IMR-90 (cell line): ENCODE measurements around the gene TBXAS1. TPM values are rescaled to one million over a fixed set of nuclear protein-coding genes. Genes with fewer than 3 reads are reported as not detected.

Experiments used
- ATAC-seq: fragments of 200-7000 bp; cut with Tn5 transposase; 2 replicates; pipeline ENCODE4 v1.9.1; 2020; ENCODE audit warnings: low read depth, mild to moderate bottlenecking, moderate library complexity
- BruUV-seq: library from RNA; stranded (reverse); fragments of 400-500 nt; replicated peaks from 2 replicates; lab custom pipeline; 2021; lab: Mats Ljungman, UMichigan
- CTCF ChIA-PET: fragments of 300-600 bp; formaldehyde crosslinking; extraction: SDS; loops from one replicate; lab custom pipeline; 2021; ENCODE audit warnings: antibody characterized with exemption; lab: Yijun Ruan, JAX
- POLR2A ChIA-PET: fragments of 300-600 bp; sonication (Branson Sonifier 250); formaldehyde crosslinking; loops from one replicate; lab custom pipeline; 2022; ENCODE audit warnings: antibody characterized with exemption; ENCODE audit not compliant: unreplicated experiment; lab: Charles Lee
- DNase-seq: peaks from one replicate; pipeline ENCODE4 v3.0.0; 2013
- H2AFZ ChIP-seq: replicated peaks from 2 replicates; pipeline ENCODE3; 2013; ENCODE audit warnings: low read length, mild to moderate bottlenecking; ENCODE audit not compliant: poor library complexity
- H2AK5ac ChIP-seq: 2 replicates; pipeline ENCODE4 v1.6.1; 2013; ENCODE audit warnings: low read depth, low read length, inconsistent platforms
- H2AK9ac ChIP-seq: replicated peaks from 2 replicates; pipeline ENCODE3; 2013; ENCODE audit warnings: mild to moderate bottlenecking, low read depth, low read length, moderate library complexity; ENCODE audit not compliant: poor library complexity
- H2BK120ac ChIP-seq: 2 replicates; pipeline ENCODE4 v1.6.1; 2013; ENCODE audit warnings: low read depth, low read length, inconsistent platforms
- H2BK15ac ChIP-seq: 3 replicates; pipeline ENCODE4 v1.6.1; 2013; ENCODE audit warnings: low read depth, low read length, inconsistent platforms
- H2BK20ac ChIP-seq: 2 replicates; pipeline ENCODE4 v1.6.1; 2013; ENCODE audit warnings: low read depth, mild to moderate bottlenecking, inconsistent platforms, low read length, moderate library complexity
- H2BK5ac ChIP-seq: 2 replicates; pipeline ENCODE4 v1.6.1; 2013; ENCODE audit warnings: mild to moderate bottlenecking, low read depth, low read length, inconsistent platforms; ENCODE audit not compliant: poor library complexity, severe bottlenecking
- H3K14ac ChIP-seq: replicated peaks from 2 replicates; pipeline ENCODE4 v1.6.1; 2013; ENCODE audit warnings: low read depth, low read length, inconsistent platforms
- H3K18ac ChIP-seq: 2 replicates; pipeline ENCODE4 v1.6.1; 2013; ENCODE audit warnings: low read depth, low read length, control low read depth
- H3K23ac ChIP-seq: 2 replicates; pipeline ENCODE4 v1.6.1; 2013; ENCODE audit warnings: low read depth, low read length, inconsistent platforms
- H3K27ac ChIP-seq: 2 replicates; pipeline ENCODE4 v1.5.1; 2013; ENCODE audit warnings: mild to moderate bottlenecking, control low read depth, low read length; ENCODE audit not compliant: insufficient read depth
- H3K27me3 ChIP-seq: 2 replicates; pipeline ENCODE4 v1.6.1; 2013; ENCODE audit warnings: low read length; ENCODE audit not compliant: control insufficient read depth, insufficient read depth
- H3K36me3 ChIP-seq: 2 replicates; pipeline ENCODE4 v1.6.1; 2013; ENCODE audit warnings: low read length, mixed read lengths; ENCODE audit not compliant: control insufficient read depth, insufficient read depth
- H3K4ac ChIP-seq: 2 replicates; pipeline ENCODE4 v1.6.1; 2013; ENCODE audit warnings: low read depth, low read length, inconsistent platforms
- H3K4me1 ChIP-seq: 2 replicates; pipeline ENCODE4 v1.6.1; 2013; ENCODE audit warnings: low read length, mixed read lengths; ENCODE audit not compliant: control insufficient read depth, insufficient read depth
- H3K4me2 ChIP-seq: 2 replicates; pipeline ENCODE4 v1.6.1; 2013; ENCODE audit warnings: low read depth, mild to moderate bottlenecking, control low read depth, low read length, moderate library complexity
- H3K4me3 ChIP-seq: 2 replicates; pipeline ENCODE4 v1.5.1; 2013; ENCODE audit warnings: low read depth, mild to moderate bottlenecking, control low read depth, low read length, moderate library complexity; ENCODE audit not compliant: insufficient read depth
- H3K56ac ChIP-seq: 2 replicates; pipeline ENCODE4 v1.6.1; 2013; ENCODE audit warnings: low read length, inconsistent platforms; ENCODE audit not compliant: insufficient read depth; ENCODE audit errors: extremely low read depth
- H3K79me1 ChIP-seq, 2 experiments: 2 replicates each; pipeline ENCODE4 v1.6.1; 2013; ENCODE audit warnings: low read length in 2 of 2, inconsistent platforms in 1 of 2, low read depth in 1 of 2
- H3K9ac ChIP-seq: 2 replicates; pipeline ENCODE4 v1.6.1; 2013; ENCODE audit warnings: low read depth, low read length, control low read depth
- H3K9me1 ChIP-seq: 2 replicates; pipeline ENCODE4 v1.6.1; 2013; ENCODE audit warnings: low read length, inconsistent platforms; ENCODE audit not compliant: insufficient read depth
- H3K9me3 ChIP-seq: 2 replicates; pipeline ENCODE4 v1.6.1; 2013; ENCODE audit warnings: low read length; ENCODE audit not compliant: control insufficient read depth, insufficient read depth
- H4K20me1 ChIP-seq: 2 replicates; pipeline ENCODE4 v1.6.1; 2013; ENCODE audit warnings: low read length, inconsistent platforms; ENCODE audit not compliant: insufficient read depth
- H4K5ac ChIP-seq: 2 replicates; pipeline ENCODE4 v1.6.1; 2013; ENCODE audit warnings: mild to moderate bottlenecking, low read depth, low read length, control low read depth
- H4K8ac ChIP-seq, 2 experiments: 2 replicates each; pipeline ENCODE4 v1.6.1; 2013; ENCODE audit warnings: low read depth in 2 of 2, low read length in 2 of 2, control low read depth in 1 of 2, inconsistent platforms in 1 of 2
- H4K91ac ChIP-seq: 2 replicates; pipeline ENCODE4 v1.6.1; 2013; ENCODE audit warnings: low read depth, low read length, inconsistent platforms; ENCODE audit not compliant: insufficient read depth
- BHLHE40 ChIP-seq: fragments of 150-350 bp; IDR thresholded peaks from 2 replicates; pipeline ENCODE4 v1.6.1; 2016; ENCODE audit warnings: mild to moderate bottlenecking, low read depth, low read length
- CEBPB ChIP-seq: IDR thresholded peaks from 2 replicates; pipeline ENCODE4 v1.6.1; 2012; ENCODE audit warnings: low read depth, low read length, improper control_type of control experiment
- CTCF ChIP-seq: conservative IDR thresholded peaks from 2 replicates; pipeline ENCODE4 v1.5.1; 2012; ENCODE audit warnings: mild to moderate bottlenecking, low read depth, low read length, improper control_type of control experiment
- FOS ChIP-seq: fragments of 150-350 bp; IDR thresholded peaks from 2 replicates; pipeline ENCODE4 v1.6.1; 2016; ENCODE audit warnings: low read depth, low read length
- MXI1 ChIP-seq: IDR thresholded peaks from 2 replicates; pipeline ENCODE4 v1.6.1; 2012; ENCODE audit warnings: low read depth, mild to moderate bottlenecking, low read length, moderate library complexity, borderline replicate concordance
- NFE2L2 ChIP-seq: fragments of 150-350 bp; IDR thresholded peaks from 2 replicates; pipeline ENCODE4 v1.6.1; 2016; ENCODE audit warnings: low read depth, mild to moderate bottlenecking, low read length
- POLR2A ChIP-seq: IDR thresholded peaks from 2 replicates; pipeline ENCODE4 v1.6.1; 2012; ENCODE audit warnings: mild to moderate bottlenecking, low read depth, low read length
- RAD21 ChIP-seq: IDR thresholded peaks from 2 replicates; pipeline ENCODE4 v1.6.1; 2012; ENCODE audit warnings: low read length, improper control_type of control experiment
- RCOR1 ChIP-seq: IDR thresholded peaks from 2 replicates; pipeline ENCODE4 v1.6.1; 2012; ENCODE audit warnings: mild to moderate bottlenecking, low read length, improper control_type of control experiment; ENCODE audit not compliant: insufficient replicate concordance
- RFX5 ChIP-seq: IDR thresholded peaks from 2 replicates; pipeline ENCODE4 v1.8.0; 2012; ENCODE audit warnings: low read depth, mild to moderate bottlenecking, low read length, moderate library complexity
- SMC3 ChIP-seq: fragments of 150-350 bp; IDR thresholded peaks from 2 replicates; pipeline ENCODE4 v1.6.1; 2016; ENCODE audit warnings: low read depth, mild to moderate bottlenecking, antibody characterized with exemption, low read length, moderate library complexity
- WGBS, 2 experiments: methylation state at CpG; one replicate each; pipeline versions ENCODE4 v1.1.5 to v1.1.7; 2013; ENCODE audit warnings: missing lambda C conversion rate in 2 of 2; ENCODE audit not compliant: insufficient read length in 1 of 2; ENCODE audit errors: extremely low coverage in 2 of 2; 5-methylcytosine and 5-hydroxymethylcytosine counted together
- dilution Hi-C: fragments of 300-500 bp; cut with HindIII; formaldehyde crosslinking; loops from one replicate; pipeline ENCODE4 v1.14.3; 2018; ENCODE audit warnings: low sequenced_read_pairs; ENCODE audit not compliant: unreplicated experiment
- in situ Hi-C: fragments of 300-500 bp; cut with MboI; formaldehyde crosslinking; loops from 3 replicates; pipeline ENCODE4 v1.14.3; 2019; ENCODE audit warnings: low sequenced_read_pairs, inconsistent platforms, mixed read lengths
- intact Hi-C: fragments of 100-400 bp; cut with micrococcal nuclease; formaldehyde crosslinking; loops from 2 replicates; pipeline ENCODE4 v1.10.0; 2022
- polyA plus RNA-seq, 3 experiments: library from polyadenylated mRNA; depleted of rRNA; stranded (reverse); fragments of >200 nt; gene quantifications; 2 replicates each; pipeline ENCODE4 v1.2.3, GENCODE V29; 2012; ENCODE audit warnings: low replicate concordance in 1 of 3
- total RNA-seq: library from RNA; depleted of rRNA; stranded (reverse); fragments of >200 nt; gene quantifications from 2 replicates; pipeline ENCODE4 v1.2.3, GENCODE V29; 2012
- TF ChIP-seq, protein P1 (sequence below): fragments of 150-350 bp; IDR thresholded peaks from 2 replicates; pipeline ENCODE4 v1.6.1; 2017; ENCODE audit warnings: mild to moderate bottlenecking, antibody characterized with exemption, low read length, low read depth

The TBXAS1 gene
- total and polyA plus RNA-seq, 2 of the 4 experiments (the other 2 are of a cell fraction) = 5.9 to 10.8 TPM

DNA sequence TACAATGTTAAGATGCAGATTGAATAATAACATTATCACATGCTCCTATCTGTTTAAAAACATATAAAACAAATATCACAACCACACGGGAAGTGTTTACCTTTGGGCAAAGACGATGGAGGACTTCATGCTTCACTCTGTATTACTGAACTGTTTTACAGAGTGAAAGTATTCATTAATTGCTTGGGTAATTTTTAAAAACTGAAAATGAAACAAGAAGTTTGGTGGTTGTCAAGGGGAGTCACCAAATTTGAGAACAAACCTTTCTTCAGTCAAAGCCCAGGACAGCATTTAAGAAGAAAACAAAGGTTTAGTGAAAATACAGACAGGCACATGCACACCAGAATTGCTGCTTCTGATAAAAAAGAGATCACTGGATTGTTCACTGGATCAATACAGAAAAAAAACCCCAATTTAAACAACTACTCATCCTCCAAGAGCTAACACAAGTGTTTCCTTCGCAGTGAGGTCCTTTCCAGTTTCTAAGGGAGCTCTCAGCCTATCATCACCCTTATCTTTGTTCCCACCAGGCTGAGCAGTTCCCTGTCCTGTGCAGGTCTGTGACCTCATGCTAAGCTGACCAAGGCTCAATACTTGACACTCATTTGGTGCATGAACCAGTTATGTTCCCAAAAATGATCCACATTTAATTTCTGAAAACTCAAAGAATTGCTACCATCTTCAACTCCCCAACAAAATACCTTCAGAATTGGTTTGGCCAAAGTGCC is 224.9 kb downstream of the TBXAS1 start:
- intact Hi-C loops (no loop called here), in situ Hi-C loops (no loop called here), dilution Hi-C loops (no loop called here)
- H3K56ac ChIP-seq = no peak overlapping the region
- H3K23ac ChIP-seq = no peak overlapping the region
- H3K9me3 ChIP-seq = no peaks in the 10 kb centered on the region
- no peak overlapping the region for H2AK9ac ChIP-seq
- no peak overlapping the region for H3K9ac ChIP-seq
- POLR2A ChIA-PET = no interaction called here
- peaks cover under 1% of the 10 kb centered on the region; the same call in 1 of the 2 replicates for H4K20me1 ChIP-seq
- H4K91ac ChIP-seq = no peak overlapping the region
- WGBS, 2 experiments = 100% methylated on average over 1 of the region's 3 CpGs; no CpG with 5 or more reads in 1 of the 2 experiments
- H4K5ac ChIP-seq = no peak overlapping the region
- peaks cover 17% of the 10 kb centered on the region for H3K9me1 ChIP-seq
- H3K27me3 ChIP-seq = no peaks in the 10 kb centered on the region
- H3K14ac ChIP-seq = no peak overlapping the region
- TF ChIP-seq CEBPB (no peak), CTCF (no peak), RAD21 (no peak), NFE2L2 (no peak), SMC3 (no peak), RCOR1 (no peak), BHLHE40 (no peak), FOS (no peak), RFX5 (no peak), POLR2A (no peak), MXI1 (no peak)
- TF ChIP-seq, protein P1, sequence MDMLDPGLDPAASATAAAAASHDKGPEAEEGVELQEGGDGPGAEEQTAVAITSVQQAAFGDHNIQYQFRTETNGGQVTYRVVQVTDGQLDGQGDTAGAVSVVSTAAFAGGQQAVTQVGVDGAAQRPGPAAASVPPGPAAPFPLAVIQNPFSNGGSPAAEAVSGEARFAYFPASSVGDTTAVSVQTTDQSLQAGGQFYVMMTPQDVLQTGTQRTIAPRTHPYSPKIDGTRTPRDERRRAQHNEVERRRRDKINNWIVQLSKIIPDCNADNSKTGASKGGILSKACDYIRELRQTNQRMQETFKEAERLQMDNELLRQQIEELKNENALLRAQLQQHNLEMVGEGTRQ = no peak
- H2BK5ac ChIP-seq = no peak overlapping the region
- no peak overlapping the region for H3K4ac ChIP-seq
- CTCF ChIA-PET = no interaction called here
- no peak overlapping the region for H2AK5ac ChIP-seq
- H3K4me1 ChIP-seq = peaks cover under 1% of the 10 kb centered on the region
- H3K4me3 ChIP-seq = no peak overlapping the region
- no peak overlapping the region for H2AFZ ChIP-seq
- no peak overlapping the region for H3K27ac ChIP-seq
- no peak overlapping the region for H3K4me2 ChIP-seq
- H2BK20ac ChIP-seq = no peak overlapping the region
- ATAC-seq (no peak), DNase-seq (no peak)
- no peak overlapping the region for H4K8ac ChIP-seq
- H3K18ac ChIP-seq = no peak overlapping the region
- H3K79me1 ChIP-seq = peaks cover 14 to 46% of the 10 kb centered on the region in 2 experiments; a peak in 3 of 4 replicates
- H2BK120ac ChIP-seq = no peak overlapping the region
- H2BK15ac ChIP-seq = no peak overlapping the region
- BruUV-seq = no TSS peak
- H3K36me3 ChIP-seq = peaks cover 2% of the 10 kb centered on the region; the same call in 1 of the 2 replicates
